B cell (primary cell): ENCODE data around the gene GLI3. TPM values are rescaled to one million over a fixed set of nuclear protein-coding genes. Genes with fewer than 3 reads are reported as not detected.

Experiments used
- ATAC-seq: fragments of 200-7000 bp; cut with Tn5 transposase; one replicate; pipeline ENCODE4 v1.10.0; 2021; ENCODE audit warnings: low read depth, mild to moderate bottlenecking, moderate number of reproducible peaks, moderate library complexity
- CTCF ChIA-PET: fragments of 350-600 bp; sonication (Branson Sonifier 250); formaldehyde crosslinking; loops from one replicate; lab custom pipeline; 2021; ENCODE audit warnings: antibody characterized with exemption, inconsistent platforms; lab: Charles Lee
- POLR2A ChIA-PET: fragments of 350-600 bp; sonication (Branson Sonifier 250); formaldehyde crosslinking; loops from one replicate; lab custom pipeline; 2021; ENCODE audit warnings: antibody characterized with exemption; lab: Charles Lee
- DNase-seq: peaks from one replicate; pipeline ENCODE4 v3.0.0; 2013
- H2AFZ ChIP-seq: 2 replicates; pipeline ENCODE4 v1.6.1; 2012; ENCODE audit warnings: mild to moderate bottlenecking, low read depth, low read length; ENCODE audit not compliant: insufficient read depth, poor library complexity, severe bottlenecking
- H3K27ac ChIP-seq, 2 donors: 1 replicate in 1 of 2; 2 replicates in 1 of 2; pipeline ENCODE4 v1.5.1; 2012 to 2013; ENCODE audit warnings: low read length in 2 of 2, mild to moderate bottlenecking in 2 of 2, moderate library complexity in 1 of 2
- H3K27me3 ChIP-seq, 4 experiments: fragments of 200-600 bp in 1 of 4; sonication (generic) in 1 of 4; replicated peaks in 1 of 4; 1 replicate in 2 of 4; 2 replicates in 2 of 4; pipeline versions ENCODE4 v1.6.1 to v1.7.0; 2013 to 2016; ENCODE audit warnings: low read length in 3 of 4, mild to moderate bottlenecking in 2 of 4, mixed read lengths in 1 of 4, moderate library complexity in 1 of 4; ENCODE audit not compliant: insufficient read depth in 4 of 4, control insufficient read depth in 3 of 4; ENCODE audit errors: control extremely low read depth in 1 of 4
- H3K36me3 ChIP-seq, 2 experiments: replicated peaks in 1 of 2; 1 replicate in 1 of 2; 2 replicates in 1 of 2; pipeline versions ENCODE4 v1.6.1 to v1.7.1; 2013; ENCODE audit warnings: low read length in 1 of 2; ENCODE audit not compliant: insufficient read depth in 2 of 2, control insufficient read depth in 1 of 2; ENCODE audit errors: control extremely low read depth in 1 of 2, extremely low read depth in 1 of 2
- H3K4me1 ChIP-seq, 2 donors: fragments of 200-600 bp in 1 of 2; sonication (generic) in 1 of 2; 1 replicate in 1 of 2; 2 replicates in 1 of 2; pipeline versions ENCODE4 v1.5.1 to v1.6.1; 2013 to 2017; ENCODE audit warnings: low read length in 2 of 2; ENCODE audit not compliant: control insufficient read depth in 2 of 2, insufficient read depth in 2 of 2
- H3K4me2 ChIP-seq: replicated peaks from 2 replicates; pipeline ENCODE3; 2012; ENCODE audit warnings: mild to moderate bottlenecking, low read depth, low read length; ENCODE audit not compliant: poor library complexity, severe bottlenecking
- H3K4me3 ChIP-seq, 5 experiments: fragments of 200-600 bp in 1 of 5; sonication (generic) in 1 of 5; 1 replicate in 3 of 5; 2 replicates in 2 of 5; pipeline versions ENCODE4 v1.5.1 to v1.7.0; 2011 to 2016; ENCODE audit warnings: low read length in 4 of 5, mild to moderate bottlenecking in 4 of 5, low read depth in 2 of 5, control low read depth in 1 of 5, moderate library complexity in 1 of 5; ENCODE audit not compliant: insufficient read depth in 1 of 5; ENCODE audit errors: control extremely low read depth in 1 of 5, extremely low read depth in 1 of 5
- H3K79me2 ChIP-seq: fragments of 200-600 bp; sonication (generic); one replicate; pipeline ENCODE4 v1.6.0; 2016; ENCODE audit warnings: low read length; ENCODE audit not compliant: control insufficient read depth, insufficient read depth
- H3K9ac ChIP-seq: fragments of 200-600 bp; sonication (generic); 2 replicates; pipeline ENCODE4 v1.6.1; 2017; ENCODE audit warnings: mild to moderate bottlenecking, low read length, moderate library complexity
- H3K9me3 ChIP-seq, 3 donors: one replicate each; pipeline versions ENCODE4 v1.6.1 to v1.7.1; 2013; ENCODE audit warnings: low read length in 2 of 3; ENCODE audit not compliant: control insufficient read depth in 2 of 3, insufficient read depth in 1 of 3; ENCODE audit errors: control extremely low read depth in 1 of 3
- H4K20me1 ChIP-seq: 2 replicates; pipeline ENCODE4 v1.6.0; 2012; ENCODE audit warnings: mild to moderate bottlenecking, low read length; ENCODE audit not compliant: insufficient read depth, control insufficient read depth, poor library complexity, severe bottlenecking
- H3K27ac Mint-ChIP-seq: one replicate; pipeline ENCODE4 v1.8.0; 2021; ENCODE audit warnings: mixed read lengths
- H3K27me3 Mint-ChIP-seq: one replicate; pipeline ENCODE4 v1.8.0; 2021; ENCODE audit warnings: mixed read lengths
- H3K4me1 Mint-ChIP-seq: one replicate; pipeline ENCODE4 v1.8.0; 2021; ENCODE audit warnings: mixed read lengths
- H3K4me3 Mint-ChIP-seq: one replicate; pipeline ENCODE4 v1.8.0; 2021; ENCODE audit warnings: mixed read lengths
- H3K9me3 Mint-ChIP-seq: one replicate; pipeline ENCODE4 v1.8.0; 2022; ENCODE audit warnings: mixed read lengths; ENCODE audit not compliant: insufficient read depth
- EZH2 ChIP-seq: IDR thresholded peaks from 2 replicates; pipeline ENCODE4 v1.6.1; 2012; ENCODE audit warnings: borderline replicate concordance, low read depth, mild to moderate bottlenecking, moderate library complexity, low read length; ENCODE audit not compliant: insufficient read depth, poor library complexity, severe bottlenecking
- WGBS: methylation state at CpG from one replicate; pipeline ENCODE4 v1.1.5; 2013; ENCODE audit warnings: missing lambda C conversion rate; ENCODE audit not compliant: insufficient coverage; 5-methylcytosine and 5-hydroxymethylcytosine counted together
- intact Hi-C: fragments of 100-400 bp; cut with micrococcal nuclease; formaldehyde crosslinking; loops from one replicate; pipeline ENCODE4 v1.10.0; 2022
- polyA plus RNA-seq: library from polyadenylated mRNA; depleted of rRNA; stranded (reverse); fragments of >200 nt; gene quantifications from 2 replicates; pipeline ENCODE4 v1.2.3, GENCODE V29; 2012
- total RNA-seq, 2 donors: library from RNA; stranded (reverse); fragments of 120-200 nt in 1 of 2; gene quantifications; 1 replicate in 1 of 2; 2 replicates in 1 of 2; pipeline versions ENCODE4 v1.2.3 to v1.2.4, GENCODE V29; 2013 to 2022
- TF ChIP-seq, protein P1 (sequence below): fragments of 200-600 bp; IDR thresholded peaks from one replicate; pipeline ENCODE4 v1.8.0; 2022; ENCODE audit warnings: antibody characterized with exemption, mild to moderate bottlenecking

GLI3 gene
- total and polyA plus RNA-seq, 2 donors (not counting 1 experiment from before 2014, with no cell fraction given) = not detected

DNA sequence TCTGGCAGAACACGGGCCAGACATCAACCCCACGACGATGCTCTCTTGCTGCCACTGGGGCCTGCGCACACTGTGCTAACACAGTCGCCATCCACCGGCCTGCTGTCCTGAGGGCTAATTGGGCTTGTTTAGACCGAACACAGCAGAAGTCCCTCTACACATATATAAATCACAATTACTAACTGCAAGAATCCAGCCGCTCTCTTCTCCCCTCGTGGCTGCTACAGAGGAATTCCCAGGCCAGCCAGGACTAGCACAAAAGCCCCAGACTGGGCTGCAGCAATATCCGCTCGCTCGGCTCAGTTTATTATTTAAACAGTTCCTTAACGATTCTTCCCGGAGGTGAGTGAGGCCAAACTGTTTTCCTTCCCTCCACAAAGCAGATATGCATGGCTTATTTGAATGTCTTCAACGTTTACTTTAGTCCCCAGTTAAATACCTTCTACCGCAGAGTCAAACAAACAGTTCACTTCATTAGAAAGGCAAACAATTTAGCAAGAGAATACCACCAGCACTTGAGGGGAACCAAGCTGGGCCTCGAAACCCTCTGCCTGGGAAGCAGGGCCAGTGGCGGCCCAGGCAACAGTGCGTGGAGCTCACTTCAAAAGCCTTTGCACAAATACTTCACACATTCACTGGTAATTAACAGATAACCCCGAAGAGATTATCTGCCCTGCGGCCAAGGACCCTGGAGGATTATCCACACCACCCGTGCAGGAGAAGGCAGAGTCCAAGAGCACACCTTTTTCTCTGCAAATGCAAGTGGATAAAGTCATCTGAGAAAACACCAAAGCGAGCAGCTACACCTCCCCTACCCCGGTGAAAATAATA, 145.3 kb downstream of the GLI3 start:
- H3K4me2 ChIP-seq = no peak overlapping the region
- no peak overlapping the region for H2AFZ ChIP-seq
- no peak overlapping the region for H3K4me3 Mint-ChIP-seq
- H3K27ac ChIP-seq = no peak overlapping the region
- no peak for DNase-seq
- no peak overlapping the region for H3K27ac Mint-ChIP-seq
- TF ChIP-seq, protein P1, sequence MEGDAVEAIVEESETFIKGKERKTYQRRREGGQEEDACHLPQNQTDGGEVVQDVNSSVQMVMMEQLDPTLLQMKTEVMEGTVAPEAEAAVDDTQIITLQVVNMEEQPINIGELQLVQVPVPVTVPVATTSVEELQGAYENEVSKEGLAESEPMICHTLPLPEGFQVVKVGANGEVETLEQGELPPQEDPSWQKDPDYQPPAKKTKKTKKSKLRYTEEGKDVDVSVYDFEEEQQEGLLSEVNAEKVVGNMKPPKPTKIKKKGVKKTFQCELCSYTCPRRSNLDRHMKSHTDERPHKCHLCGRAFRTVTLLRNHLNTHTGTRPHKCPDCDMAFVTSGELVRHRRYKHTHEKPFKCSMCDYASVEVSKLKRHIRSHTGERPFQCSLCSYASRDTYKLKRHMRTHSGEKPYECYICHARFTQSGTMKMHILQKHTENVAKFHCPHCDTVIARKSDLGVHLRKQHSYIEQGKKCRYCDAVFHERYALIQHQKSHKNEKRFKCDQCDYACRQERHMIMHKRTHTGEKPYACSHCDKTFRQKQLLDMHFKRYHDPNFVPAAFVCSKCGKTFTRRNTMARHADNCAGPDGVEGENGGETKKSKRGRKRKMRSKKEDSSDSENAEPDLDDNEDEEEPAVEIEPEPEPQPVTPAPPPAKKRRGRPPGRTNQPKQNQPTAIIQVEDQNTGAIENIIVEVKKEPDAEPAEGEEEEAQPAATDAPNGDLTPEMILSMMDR = no peak
- TF ChIP-seq EZH2 = no peak
- ATAC-seq = no peak
- H3K36me3 ChIP-seq = no peaks in the 10 kb centered on the region
- intact Hi-C loops = no loop called here
- no peaks in the 10 kb centered on the region for H3K79me2 ChIP-seq
- CTCF ChIA-PET = no interaction called here
- H3K9me3 ChIP-seq = no peaks in the 10 kb centered on the region
- H3K4me1 Mint-ChIP-seq = no peaks in the 10 kb centered on the region
- no peak overlapping the region for H3K9ac ChIP-seq
- H3K4me3 ChIP-seq = no peak overlapping the region
- H4K20me1 ChIP-seq = no peaks in the 10 kb centered on the region
- H3K27me3 Mint-ChIP-seq = no peaks in the 10 kb centered on the region
- H3K27me3 ChIP-seq = no peaks in the 10 kb centered on the region
- no peaks in the 10 kb centered on the region for H3K4me1 ChIP-seq
- WGBS = 93% methylated on average over 23 of the region's 24 CpGs
- no peaks in the 10 kb centered on the region for H3K9me3 Mint-ChIP-seq
- POLR2A ChIA-PET = no interaction called here

DNA sequence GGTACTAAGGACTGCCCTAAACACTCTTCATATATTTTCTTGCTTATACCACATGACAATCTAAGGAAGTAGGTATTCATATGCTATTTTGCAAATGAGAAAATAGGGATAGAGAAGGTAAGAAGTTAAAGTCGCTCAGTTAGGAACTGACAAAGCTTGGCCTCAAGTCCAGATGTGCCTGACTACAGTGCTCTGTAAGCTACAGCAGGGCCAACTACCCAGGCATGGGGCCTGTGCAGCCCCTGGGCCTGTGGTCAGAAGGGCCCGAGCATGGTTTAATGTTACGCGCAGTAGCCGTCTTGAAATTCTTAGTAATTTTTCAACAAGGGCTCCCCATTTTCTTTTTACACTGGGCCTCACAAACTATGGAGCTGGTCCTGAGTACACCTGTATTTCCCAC, 146.2 kb downstream of the GLI3 start:
- DNase-seq = no peak
- no peak overlapping the region for H3K27ac ChIP-seq
- TF ChIP-seq EZH2 = no peak
- TF ChIP-seq, protein P1 = no peak
- no peak overlapping the region for H3K4me3 ChIP-seq
- CTCF ChIA-PET = no interaction called here
- Mint-ChIP-seq H3K27ac (no peak overlapping the region), H3K4me3 (no peak overlapping the region), H3K4me1 (no peaks in the 10 kb centered on the region), H3K9me3 (no peaks in the 10 kb centered on the region), H3K27me3 (peaks cover 4% of the 10 kb centered on the region)
- no peaks in the 10 kb centered on the region for H4K20me1 ChIP-seq
- H3K9me3 ChIP-seq = no peaks in the 10 kb centered on the region
- H3K79me2 ChIP-seq = no peaks in the 10 kb centered on the region
- H3K27me3 ChIP-seq = no peaks in the 10 kb centered on the region
- intact Hi-C loops = no loop called here
- no peaks in the 10 kb centered on the region for H3K36me3 ChIP-seq
- H2AFZ ChIP-seq = no peak overlapping the region
- 91% methylated on average over 5 of the region's 5 CpGs for WGBS
- H3K9ac ChIP-seq = no peak overlapping the region
- no peak overlapping the region for H3K4me2 ChIP-seq
- no peak for ATAC-seq
- POLR2A ChIA-PET = no interaction called here
- no peaks in the 10 kb centered on the region for H3K4me1 ChIP-seq
